ENCODE data around the gene EPB42. TPM values are rescaled to one million over a fixed set of nuclear protein-coding genes. Genes with fewer than 3 reads are reported as not detected.

Gene EPB42
- total and polyA plus RNA-seq, 2 of the 4 experiments (the other 2 are of a cell fraction): not detected

GRCh38 chr15:43214169-43214568 is 6.6 kb downstream of the EPB42 start:
- no peak overlapping the region for H2BK120ac ChIP-seq (ENCODE audit: low read depth, low read length)
- DNase-seq: no peak
- no peak overlapping the region for H2AK5ac ChIP-seq (ENCODE audit: low read depth, low read length)
- H3K27ac ChIP-seq (ENCODE audit: insufficient read depth, low read length): no peak overlapping the region
- 55% methylated on average over 4 of the region's 8 CpGs; no CpG with 5 or more reads in 1 of the 2 experiments for WGBS, 2 experiments (ENCODE audit: extremely low coverage in 2 of 2, insufficient read length in 1 of 2)
- dilution Hi-C loops (cut with HindIII; ENCODE audit: low sequenced_read_pairs, unreplicated experiment): no loop called here
- ChIA-PET POLR2A (ENCODE audit: unreplicated experiment) (no interaction called here), CTCF (interaction anchor here (0.7 to 0.9 kb wide), 2 partner anchors 10 to 11 kb away, joined by 3 read pairs; no protein-coding TSS in a partner anchor)
- no peak overlapping the region for H3K56ac ChIP-seq (ENCODE audit: extremely low read depth, insufficient read depth, low read length)
- no peaks in the 10 kb centered on the region for H3K36me3 ChIP-seq (ENCODE audit: control insufficient read depth, insufficient read depth, low read length)
- no peaks in the 10 kb centered on the region for H3K9me3 ChIP-seq (ENCODE audit: control insufficient read depth, insufficient read depth, low read length)
- no peak overlapping the region for H3K4me3 ChIP-seq (ENCODE audit: insufficient read depth, low read depth, low read length)
- H3K18ac ChIP-seq (ENCODE audit: low read depth, low read length): no peak overlapping the region
- H2AFZ ChIP-seq (replicated peaks; ENCODE audit: low read length, poor library complexity): no peak overlapping the region
- H3K23ac ChIP-seq (ENCODE audit: low read depth, low read length): no peak overlapping the region
- H2BK20ac ChIP-seq (ENCODE audit: low read depth, low read length): no peak overlapping the region
- H3K27me3 ChIP-seq (ENCODE audit: control insufficient read depth, insufficient read depth, low read length): peaks cover 55% of the 10 kb centered on the region
- H2AK9ac ChIP-seq (replicated peaks; ENCODE audit: low read depth, low read length, poor library complexity): no peak overlapping the region
- in situ Hi-C loops (cut with MboI; ENCODE audit: low sequenced_read_pairs): no loop called here
- no TSS peak for BruUV-seq (replicated peaks)
- H4K5ac ChIP-seq (ENCODE audit: low read depth, low read length): no peak overlapping the region
- H2BK15ac ChIP-seq (ENCODE audit: low read depth, low read length): no peak overlapping the region
- no peaks in the 10 kb centered on the region for H4K20me1 ChIP-seq (ENCODE audit: insufficient read depth, low read length)
- no peak overlapping the region for H3K14ac ChIP-seq (replicated peaks; ENCODE audit: low read depth, low read length)
- H3K9ac ChIP-seq (ENCODE audit: low read depth, low read length): no peak overlapping the region
- H2BK5ac ChIP-seq (ENCODE audit: low read depth, low read length, poor library complexity, severe bottlenecking): no peak overlapping the region
- no peaks in the 10 kb centered on the region for H3K9me1 ChIP-seq (ENCODE audit: insufficient read depth, low read length)
- H4K91ac ChIP-seq (ENCODE audit: insufficient read depth, low read depth, low read length): no peak overlapping the region
- no peaks in the 10 kb centered on the region for H3K79me1 ChIP-seq (ENCODE audit: low read depth in 1 of 2, low read length in 2 of 2)
- TF ChIP-seq FOS (IDR thresholded peaks at IDR 0.05; ENCODE audit: low read depth, low read length): no peak
- TF ChIP-seq CEBPB (IDR thresholded peaks at IDR 0.05; ENCODE audit: low read depth, low read length): no peak
- no peak for TF ChIP-seq MAZ (IDR thresholded peaks at IDR 0.05; ENCODE audit: borderline replicate concordance, low read depth, low read length)
- no peak for TF ChIP-seq RCOR1 (IDR thresholded peaks at IDR 0.05; ENCODE audit: insufficient replicate concordance, low read length)
- no peak for TF ChIP-seq ELK1 (IDR thresholded peaks at IDR 0.05; ENCODE audit: borderline replicate concordance, low read depth, low read length)
- TF ChIP-seq, protein P1, sequence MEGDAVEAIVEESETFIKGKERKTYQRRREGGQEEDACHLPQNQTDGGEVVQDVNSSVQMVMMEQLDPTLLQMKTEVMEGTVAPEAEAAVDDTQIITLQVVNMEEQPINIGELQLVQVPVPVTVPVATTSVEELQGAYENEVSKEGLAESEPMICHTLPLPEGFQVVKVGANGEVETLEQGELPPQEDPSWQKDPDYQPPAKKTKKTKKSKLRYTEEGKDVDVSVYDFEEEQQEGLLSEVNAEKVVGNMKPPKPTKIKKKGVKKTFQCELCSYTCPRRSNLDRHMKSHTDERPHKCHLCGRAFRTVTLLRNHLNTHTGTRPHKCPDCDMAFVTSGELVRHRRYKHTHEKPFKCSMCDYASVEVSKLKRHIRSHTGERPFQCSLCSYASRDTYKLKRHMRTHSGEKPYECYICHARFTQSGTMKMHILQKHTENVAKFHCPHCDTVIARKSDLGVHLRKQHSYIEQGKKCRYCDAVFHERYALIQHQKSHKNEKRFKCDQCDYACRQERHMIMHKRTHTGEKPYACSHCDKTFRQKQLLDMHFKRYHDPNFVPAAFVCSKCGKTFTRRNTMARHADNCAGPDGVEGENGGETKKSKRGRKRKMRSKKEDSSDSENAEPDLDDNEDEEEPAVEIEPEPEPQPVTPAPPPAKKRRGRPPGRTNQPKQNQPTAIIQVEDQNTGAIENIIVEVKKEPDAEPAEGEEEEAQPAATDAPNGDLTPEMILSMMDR (conservative IDR thresholded peaks at IDR 0.05; ENCODE audit: low read depth, low read length): no peak
- TF ChIP-seq NFE2L2 (IDR thresholded peaks at IDR 0.05; ENCODE audit: low read depth, low read length): no peak
- no peak for TF ChIP-seq CHD1 (IDR thresholded peaks at IDR 0.05; ENCODE audit: low read depth, low read length)
- no peak for TF ChIP-seq USF2 (IDR thresholded peaks at IDR 0.05; ENCODE audit: low read depth, low read length)
- no peak for TF ChIP-seq MXI1 (IDR thresholded peaks at IDR 0.05; ENCODE audit: borderline replicate concordance, low read depth, low read length)
- no peak for TF ChIP-seq SMC3 (IDR thresholded peaks at IDR 0.05; ENCODE audit: low read depth, low read length)
- TF ChIP-seq RFX5 (IDR thresholded peaks at IDR 0.05; ENCODE audit: low read depth, low read length): no peak
- no peak for TF ChIP-seq POLR2A (IDR thresholded peaks at IDR 0.05; ENCODE audit: low read depth, low read length)
- TF ChIP-seq RAD21 (IDR thresholded peaks at IDR 0.05; ENCODE audit: low read length): no peak
- no peak for TF ChIP-seq BHLHE40 (IDR thresholded peaks at IDR 0.05; ENCODE audit: low read depth, low read length)
- TF ChIP-seq MAFK (IDR thresholded peaks at IDR 0.05; ENCODE audit: low read depth, low read length): no peak
- intact Hi-C loops (cut with micrococcal nuclease): no loop called here
- ATAC-seq (ENCODE audit: low read depth): no peak
- no peak overlapping the region for H3K4ac ChIP-seq (ENCODE audit: low read depth, low read length)
- H3K4me2 ChIP-seq (ENCODE audit: low read depth, low read length): no peak overlapping the region
- H3K4me1 ChIP-seq (ENCODE audit: control insufficient read depth, insufficient read depth, low read length): no peaks in the 10 kb centered on the region
- no peak overlapping the region for H4K8ac ChIP-seq (ENCODE audit: low read depth in 2 of 2, low read length in 2 of 2)

Data from IMR-90 (cell line).